ENCODE data around the gene TBC1D9.

GRCh38 chr4:140635606-140636005 lies 120.6 kb downstream of the TBC1D9 start:
- TF ChIP-seq, protein P1, sequence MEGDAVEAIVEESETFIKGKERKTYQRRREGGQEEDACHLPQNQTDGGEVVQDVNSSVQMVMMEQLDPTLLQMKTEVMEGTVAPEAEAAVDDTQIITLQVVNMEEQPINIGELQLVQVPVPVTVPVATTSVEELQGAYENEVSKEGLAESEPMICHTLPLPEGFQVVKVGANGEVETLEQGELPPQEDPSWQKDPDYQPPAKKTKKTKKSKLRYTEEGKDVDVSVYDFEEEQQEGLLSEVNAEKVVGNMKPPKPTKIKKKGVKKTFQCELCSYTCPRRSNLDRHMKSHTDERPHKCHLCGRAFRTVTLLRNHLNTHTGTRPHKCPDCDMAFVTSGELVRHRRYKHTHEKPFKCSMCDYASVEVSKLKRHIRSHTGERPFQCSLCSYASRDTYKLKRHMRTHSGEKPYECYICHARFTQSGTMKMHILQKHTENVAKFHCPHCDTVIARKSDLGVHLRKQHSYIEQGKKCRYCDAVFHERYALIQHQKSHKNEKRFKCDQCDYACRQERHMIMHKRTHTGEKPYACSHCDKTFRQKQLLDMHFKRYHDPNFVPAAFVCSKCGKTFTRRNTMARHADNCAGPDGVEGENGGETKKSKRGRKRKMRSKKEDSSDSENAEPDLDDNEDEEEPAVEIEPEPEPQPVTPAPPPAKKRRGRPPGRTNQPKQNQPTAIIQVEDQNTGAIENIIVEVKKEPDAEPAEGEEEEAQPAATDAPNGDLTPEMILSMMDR (IDR thresholded peaks at IDR 0.05), result no peak
- no peak for TF ChIP-seq POLR2A (IDR thresholded peaks at IDR 0.05)
